ENCODE measurements around the gene C19orf12.

C19orf12 gene

DNA sequence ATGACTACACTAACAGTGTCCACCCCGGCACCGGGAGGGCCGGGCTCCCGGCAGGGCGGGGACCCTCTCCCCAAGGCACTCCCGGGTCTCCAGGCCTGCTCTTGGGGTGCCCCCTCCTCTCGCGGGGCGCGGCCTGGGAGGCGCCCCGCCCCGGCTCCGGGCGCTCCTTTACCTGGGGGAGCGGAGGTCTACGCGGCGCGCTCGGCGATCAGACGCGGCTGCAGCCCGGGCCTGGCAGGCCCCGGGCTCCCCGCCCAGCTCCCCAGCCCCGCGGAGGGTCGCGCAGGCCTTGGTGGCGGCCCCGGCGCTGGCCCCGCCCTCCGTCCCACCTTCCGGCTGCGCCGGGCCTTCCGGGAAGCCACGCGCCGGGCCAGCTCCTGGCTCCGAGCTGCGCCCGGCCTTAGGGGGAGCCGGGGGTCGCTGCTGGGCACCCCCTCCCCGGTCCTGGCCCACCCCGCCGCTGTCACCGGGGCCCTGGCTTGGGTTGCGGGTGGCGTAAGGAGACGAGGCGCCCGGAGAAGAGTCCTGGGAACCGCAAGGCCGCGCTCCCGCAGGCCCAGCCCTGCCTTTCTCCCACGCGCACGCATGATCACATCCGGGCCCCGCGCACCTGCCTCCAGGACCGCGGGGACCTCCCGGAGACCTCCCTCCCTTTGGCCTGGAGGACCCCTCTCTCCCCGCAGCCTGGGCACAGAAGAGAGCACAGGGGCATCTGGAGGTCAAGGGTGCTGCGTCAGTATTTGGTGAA is at the start of gene C19orf12:
Gene C19orf12, minus strand, starts transcription at position 309 of the 748 bp plus-strand sequence. CDS start 6,848 bp downstream, outside the sequence.
- peak in 1 of 3 donors; percentile 66 for DNase-seq (ENCODE audit: low read depth in 2 of 3, low spot score in 1 of 3)

DNA sequence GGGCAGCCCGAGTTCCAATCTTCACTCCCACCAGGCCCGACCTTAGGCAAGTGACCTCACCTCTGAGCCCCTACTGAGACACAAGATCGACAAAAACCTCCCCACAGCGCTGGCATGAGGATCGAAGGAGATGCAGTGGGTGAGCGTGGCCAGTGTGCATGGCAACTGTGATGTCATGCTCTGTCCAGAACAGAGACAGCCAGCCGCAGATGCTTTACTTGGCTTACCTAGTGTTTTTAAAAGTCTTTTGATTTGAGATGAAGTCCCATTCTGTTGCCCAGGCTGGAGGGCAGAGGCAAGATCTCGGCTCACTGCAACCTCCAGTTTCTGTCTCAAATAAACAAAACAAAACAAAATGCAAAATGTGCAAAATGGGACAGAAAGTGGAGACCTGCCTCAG is 49.3 kb upstream of the C19orf12 start:
- DNase-seq (ENCODE audit: low read depth in 2 of 3, low spot score in 1 of 3): no peak

DNA sequence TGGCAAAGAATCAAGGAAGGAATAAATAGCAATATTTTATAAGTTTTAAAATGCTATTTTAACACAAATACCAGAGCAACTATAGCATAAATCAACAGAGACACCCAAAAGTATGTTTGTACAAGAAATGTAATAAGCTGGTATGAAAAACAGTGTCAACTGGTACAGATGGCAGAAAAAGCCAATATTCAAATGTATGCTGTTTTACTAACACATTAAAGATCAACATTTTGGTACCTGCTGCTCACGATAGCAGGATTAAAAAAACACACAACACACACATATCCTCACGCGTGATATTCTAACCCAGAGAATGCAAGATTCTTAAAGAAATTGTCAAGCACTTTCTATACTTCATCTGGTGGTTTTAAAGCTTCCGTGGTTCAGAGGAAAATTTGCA is 48.1 kb upstream of the C19orf12 start:
- DNase-seq (ENCODE audit: low read depth in 2 of 3, low spot score in 1 of 3): no peak

DNA sequence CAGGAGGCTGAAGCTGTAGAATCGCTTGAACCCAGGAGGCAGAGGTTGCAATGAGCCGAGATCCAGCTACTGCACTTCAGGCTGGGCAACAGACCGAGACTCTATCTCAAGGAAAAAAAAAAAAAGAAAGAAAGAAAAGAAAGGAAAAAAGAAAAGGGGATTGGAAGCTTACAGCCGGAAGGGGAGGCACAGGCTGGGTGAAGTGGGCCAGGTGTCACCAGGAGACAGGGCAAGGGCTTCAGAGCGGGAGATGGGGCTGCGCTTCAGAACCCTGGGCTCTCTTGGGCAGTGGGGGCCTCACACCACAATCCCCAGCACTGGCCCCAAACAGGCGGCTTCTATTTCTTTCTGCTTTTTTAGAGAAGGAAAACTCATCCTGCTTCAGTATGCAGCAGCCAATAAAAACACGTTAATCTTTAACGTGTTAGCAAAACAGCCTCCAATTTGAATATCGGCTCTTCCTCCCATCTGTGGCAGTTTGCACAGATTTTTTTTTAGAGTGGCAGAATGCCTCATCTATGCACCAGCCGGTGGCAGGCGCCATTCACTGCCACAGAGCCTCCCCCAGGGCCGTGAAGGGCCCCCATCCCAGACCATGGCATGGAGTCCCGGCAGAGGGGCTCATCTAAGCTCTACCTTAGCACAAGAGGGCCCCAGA is 46.6 kb upstream of the C19orf12 start:
- DNase-seq (ENCODE audit: low read depth in 2 of 3, low spot score in 1 of 3): no peak

DNA sequence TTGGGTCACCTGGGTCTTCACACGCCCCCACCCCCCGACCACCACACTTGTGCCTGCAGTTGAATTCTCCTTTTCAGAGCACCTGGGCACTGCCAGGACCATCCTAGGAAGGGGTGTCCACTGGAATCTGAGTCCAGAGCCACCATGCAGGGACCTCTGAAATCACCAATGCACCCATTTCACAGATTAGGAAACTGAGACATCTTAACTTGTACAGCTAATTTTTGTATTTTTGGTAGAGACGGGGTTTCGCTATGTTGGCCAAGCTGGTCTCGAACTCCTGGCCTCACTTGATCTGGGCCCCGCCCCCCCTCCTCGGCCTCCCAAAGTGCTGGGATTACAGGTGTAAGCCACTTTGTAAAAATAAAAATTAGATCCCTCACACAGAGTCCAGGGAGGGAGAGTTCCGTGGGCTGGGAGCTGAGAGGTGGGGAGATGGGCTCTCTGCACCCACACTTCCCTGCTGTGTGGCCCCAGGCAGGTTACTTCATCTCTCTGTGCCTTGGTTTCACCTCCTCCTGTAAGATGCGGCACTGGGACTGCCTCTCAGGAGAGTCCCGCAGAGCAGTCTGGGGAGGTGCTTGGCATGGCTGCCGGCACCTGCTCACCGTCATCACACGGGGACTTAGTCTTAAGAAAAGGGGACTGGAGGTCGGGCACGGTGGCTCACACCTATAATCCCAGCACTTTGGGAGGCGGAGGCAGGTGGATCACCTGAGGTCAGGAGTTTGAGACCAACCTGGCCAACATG is 45.9 kb upstream of the C19orf12 start:
- no peak for DNase-seq (ENCODE audit: low read depth in 2 of 3, low spot score in 1 of 3)

DNA sequence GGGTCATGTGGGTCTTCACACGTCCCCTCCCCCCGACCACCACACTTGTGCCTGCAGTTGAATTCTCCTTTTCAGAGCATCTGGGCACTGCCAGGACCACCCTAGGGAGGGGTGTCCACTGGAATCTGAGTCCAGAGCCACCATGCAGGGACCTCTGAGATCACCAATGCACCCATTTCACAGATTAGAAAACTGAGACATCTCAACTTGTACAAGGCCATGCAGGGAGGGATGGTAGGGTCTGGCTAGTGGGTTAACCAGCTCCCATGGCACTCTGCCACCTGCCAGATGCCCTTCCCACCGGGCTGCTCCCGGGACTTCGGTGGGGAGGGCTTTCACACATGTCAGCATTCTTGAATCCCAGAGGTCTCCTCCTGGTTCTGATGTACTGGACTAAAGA is 44.3 kb upstream of the C19orf12 start:
- no peak for DNase-seq (ENCODE audit: low read depth in 2 of 3, low spot score in 1 of 3)

DNA sequence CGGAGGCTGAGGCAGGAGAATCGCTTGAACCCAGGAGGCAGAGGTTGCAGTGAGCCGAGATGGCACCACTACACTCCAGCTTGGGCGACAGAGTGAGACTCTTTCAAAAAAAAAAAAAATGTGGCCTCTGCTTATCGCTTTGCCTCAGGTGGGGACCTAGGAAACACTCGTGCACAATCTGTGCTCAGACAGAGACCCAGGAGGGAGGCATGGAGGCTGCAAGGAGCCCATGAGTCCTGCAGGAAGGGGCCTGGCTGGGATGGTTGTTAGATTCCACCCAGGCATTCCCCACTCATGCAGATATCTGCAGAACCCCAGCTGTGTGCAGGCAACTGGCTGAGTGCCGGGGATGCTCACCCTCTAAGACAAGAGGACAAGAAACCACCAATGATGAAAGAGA is 43.8 kb upstream of the C19orf12 start:
- no peak for DNase-seq (ENCODE audit: low read depth in 2 of 3, low spot score in 1 of 3)

DNA sequence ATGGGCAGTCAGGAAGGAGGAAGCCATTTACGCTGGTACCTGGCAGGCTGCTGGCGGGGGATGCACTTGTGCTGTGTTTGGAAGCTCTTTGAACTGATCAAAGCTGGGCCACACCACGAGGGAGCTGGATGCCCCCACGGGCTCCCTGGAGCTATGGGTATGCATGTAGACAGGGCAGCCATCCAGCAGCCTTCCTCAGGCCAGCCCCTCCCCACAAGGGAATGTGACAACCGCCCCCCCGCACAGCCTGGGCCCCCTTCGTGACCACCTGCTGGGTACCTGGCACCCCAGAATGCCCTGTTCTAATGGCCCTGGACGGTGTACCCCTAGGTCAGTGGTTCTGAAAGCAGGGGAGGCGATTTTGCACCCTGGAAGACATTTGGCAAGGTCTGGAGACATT is 42.5 kb upstream of the C19orf12 start:
- no peak for DNase-seq (ENCODE audit: low read depth in 2 of 3, low spot score in 1 of 3)

DNA sequence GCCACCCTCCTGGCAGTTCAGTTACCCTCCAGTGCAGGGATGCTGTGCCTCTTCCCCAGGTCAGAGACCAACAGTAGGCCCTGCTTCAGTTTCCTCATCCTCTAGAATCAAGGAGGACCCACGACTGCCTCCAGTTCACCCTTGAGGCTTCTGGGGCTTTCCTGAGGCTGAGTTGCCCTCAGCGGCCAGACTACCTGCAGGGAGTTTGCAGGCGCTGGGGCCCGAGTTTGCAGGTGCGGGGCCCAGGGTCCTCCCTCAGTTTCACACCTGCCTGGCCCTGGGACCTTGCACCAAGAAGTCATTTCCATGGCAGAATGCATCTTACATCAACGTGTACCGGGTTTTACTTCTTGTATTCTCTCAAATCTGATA is 38.9 kb upstream of the C19orf12 start:
- no peak for DNase-seq (ENCODE audit: low read depth in 2 of 3, low spot score in 1 of 3)

DNA sequence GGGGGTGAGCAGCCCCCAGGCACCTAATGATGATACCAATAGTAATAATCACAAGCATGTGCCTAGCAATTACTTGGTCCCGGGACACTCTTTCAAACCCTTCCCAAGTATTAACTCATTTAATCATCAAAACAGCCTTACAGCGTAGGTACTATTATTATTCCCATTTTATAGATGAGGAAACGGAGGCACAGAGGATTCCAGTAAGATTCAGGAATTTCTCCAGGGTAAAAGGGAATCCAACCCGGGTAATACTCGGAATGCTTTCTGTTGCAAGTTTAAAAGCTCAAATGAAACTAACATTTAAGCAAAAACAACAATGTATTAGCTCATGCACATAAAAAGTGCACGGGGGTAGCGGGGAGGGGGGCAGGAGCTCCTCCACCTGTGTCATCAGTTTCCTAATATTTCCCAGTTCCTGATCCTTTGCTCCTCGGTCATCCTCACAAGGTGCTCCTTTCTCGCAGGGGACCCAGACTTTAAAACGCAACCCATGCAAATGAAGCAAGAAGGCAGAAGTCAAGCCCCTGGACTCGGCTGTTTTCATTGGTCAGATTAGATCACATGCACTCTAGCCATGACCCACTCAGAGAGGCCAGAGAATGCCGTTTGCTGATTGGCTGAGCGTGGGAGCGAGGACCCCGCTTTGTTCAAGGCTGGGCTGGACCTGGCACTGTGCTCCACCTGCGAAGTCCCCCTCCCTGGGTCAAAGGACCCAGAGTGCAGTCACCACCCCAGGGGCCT is 38.3 kb upstream of the C19orf12 start:
- DNase-seq (ENCODE audit: low read depth in 2 of 3, low spot score in 1 of 3): no peak

DNA sequence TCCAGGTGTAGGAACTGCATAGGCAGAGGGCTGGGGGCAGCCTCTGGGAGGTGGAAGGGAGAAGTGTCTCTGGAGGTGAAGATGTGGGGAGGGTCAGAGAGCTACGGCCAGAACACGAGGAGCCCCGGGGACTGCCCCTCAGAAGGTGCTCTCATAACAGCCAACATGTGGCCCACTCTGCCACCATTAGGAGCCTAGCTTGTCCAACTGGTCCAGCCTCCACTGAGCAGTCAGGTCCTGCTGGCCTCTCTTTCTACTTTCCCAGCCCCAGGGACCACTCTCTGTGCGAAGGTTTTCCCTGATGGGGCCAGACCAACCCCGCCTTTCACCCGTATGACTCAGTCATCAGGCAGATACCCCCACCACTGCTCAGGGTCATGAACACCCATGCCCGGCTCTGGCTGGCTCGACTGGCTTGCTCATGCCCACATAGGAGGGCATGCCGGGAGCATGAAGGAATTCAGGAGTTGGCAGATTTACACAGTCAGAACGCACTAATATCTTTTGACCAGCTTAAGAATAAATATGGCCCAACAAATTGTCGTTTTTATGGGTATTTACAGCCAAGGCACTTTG is 37.5 kb upstream of the C19orf12 start:
- DNase-seq (ENCODE audit: low read depth in 2 of 3, low spot score in 1 of 3): no peak

DNA sequence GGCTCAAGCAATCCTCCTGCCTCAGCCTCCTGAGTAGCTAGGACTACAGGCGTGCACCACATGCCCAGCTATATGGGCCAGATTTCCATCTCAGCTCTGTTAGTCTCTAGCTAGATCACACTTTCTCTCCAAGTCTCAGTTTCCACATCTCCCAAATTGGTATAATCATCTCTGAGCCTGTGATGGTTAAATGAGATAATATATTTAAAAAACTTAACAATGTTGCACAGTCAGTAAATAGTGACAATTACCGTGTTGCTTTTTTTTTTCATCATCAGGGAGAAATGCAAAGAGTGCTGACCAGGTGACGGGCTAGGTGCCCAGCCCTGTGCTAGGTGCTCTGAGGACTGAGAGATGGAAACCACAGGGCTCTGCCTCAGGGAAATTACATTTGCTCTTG is 36.9 kb upstream of the C19orf12 start:
- no peak for DNase-seq (ENCODE audit: low read depth in 2 of 3, low spot score in 1 of 3)

DNA sequence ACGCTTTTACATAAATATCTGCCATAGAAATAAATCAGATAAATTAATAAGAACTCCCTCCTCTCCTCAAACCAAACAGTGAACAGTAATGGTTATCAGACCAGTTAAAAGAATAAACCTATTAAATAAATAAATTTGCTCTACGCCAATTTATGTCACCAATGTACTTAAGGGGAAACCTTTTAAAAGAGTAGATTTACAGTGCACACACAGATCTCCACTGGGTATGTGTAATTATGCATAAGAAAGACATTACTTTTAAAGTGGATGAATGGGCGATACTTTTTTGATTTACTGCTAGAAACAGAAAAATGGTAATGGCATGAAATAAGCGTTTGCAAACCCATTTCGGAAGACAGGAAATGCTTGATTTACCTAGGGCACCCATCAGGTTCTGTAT is 34.9 kb upstream of the C19orf12 start:
- no peak for DNase-seq (ENCODE audit: low read depth in 2 of 3, low spot score in 1 of 3)

DNA sequence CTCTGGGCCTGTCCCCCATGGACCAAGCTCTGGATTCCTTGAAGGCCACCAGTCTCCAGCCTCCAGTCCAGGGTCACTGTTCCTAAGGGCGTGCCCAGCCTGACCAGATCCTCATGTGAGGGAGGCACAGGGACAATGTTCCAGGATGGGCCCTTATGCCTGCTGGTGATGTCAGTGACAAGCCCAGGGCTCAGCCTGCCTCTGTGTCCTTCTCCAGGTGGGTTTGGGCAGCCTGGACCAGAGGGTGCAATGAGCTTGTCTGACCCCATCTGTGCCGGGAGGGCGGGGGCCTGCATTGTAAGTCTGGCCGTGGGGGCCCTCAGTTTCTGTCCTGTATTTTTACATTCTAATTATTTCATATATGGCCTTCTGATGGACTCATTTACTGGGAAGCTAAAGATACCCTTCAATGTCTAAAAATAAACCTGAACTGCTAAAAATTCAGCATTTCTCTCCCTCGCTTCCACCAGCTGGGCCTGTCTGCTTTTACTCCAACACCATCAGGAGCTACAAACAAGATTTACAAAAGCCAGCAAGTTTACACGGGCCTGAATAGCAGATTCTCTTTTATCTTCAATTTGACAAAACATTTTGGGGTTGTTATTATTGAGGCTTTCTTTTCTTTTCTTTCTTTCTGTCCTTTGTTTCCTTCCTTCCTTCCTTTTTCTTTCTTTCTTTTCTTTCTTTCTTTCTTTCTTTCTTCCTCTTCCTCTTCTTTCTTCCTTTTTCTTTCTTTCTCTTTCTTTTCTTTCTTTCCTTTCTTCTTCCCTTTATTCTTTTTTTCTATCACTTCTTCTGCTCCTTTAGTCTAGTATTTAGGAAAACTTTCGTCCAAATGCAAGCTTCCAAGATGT is 34.2 kb upstream of the C19orf12 start:
- no peak for DNase-seq (ENCODE audit: low read depth in 2 of 3, low spot score in 1 of 3)

DNA sequence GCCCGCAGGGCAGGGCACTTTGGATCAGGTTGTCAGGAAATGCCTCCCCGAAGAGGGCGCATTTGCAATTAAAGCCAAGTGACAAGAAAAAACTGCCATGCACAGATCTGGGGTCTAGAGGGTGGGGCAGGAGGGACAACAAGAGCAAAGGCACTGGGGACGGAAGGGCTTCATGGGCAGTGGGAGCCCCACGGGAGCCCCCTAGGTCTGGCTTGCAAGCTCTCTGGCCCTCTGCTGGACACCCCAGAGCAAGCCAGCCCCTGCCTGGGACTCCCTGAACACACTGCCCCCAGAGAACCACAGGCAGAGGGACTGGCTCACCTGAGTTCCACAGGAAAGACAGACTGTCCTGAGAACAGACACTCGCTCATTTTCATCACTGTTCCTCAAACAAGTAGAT is 30.2 kb upstream of the C19orf12 start:
- no peak for DNase-seq (ENCODE audit: low read depth in 2 of 3, low spot score in 1 of 3)

DNA sequence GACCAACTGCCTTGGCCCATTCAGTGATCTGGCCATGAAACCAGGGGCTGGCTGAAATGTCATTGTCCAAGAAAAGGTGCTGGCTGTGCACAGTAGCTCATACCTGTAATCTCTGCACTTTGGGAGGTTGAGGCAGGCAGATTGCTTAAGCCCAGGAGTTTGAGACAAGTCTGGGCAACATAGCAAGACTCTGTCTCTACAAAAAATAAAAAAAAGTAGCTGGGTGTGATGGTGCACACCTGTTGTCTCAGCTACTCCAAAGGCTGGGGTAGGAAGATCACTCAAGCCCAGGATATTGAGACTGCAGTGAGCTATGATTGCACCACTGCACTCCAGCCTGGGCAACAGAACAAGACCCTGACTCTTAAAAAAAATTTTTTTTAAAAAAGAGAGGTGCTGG is 28.6 kb upstream of the C19orf12 start:
- DNase-seq (ENCODE audit: low read depth in 2 of 3, low spot score in 1 of 3): no peak

DNA sequence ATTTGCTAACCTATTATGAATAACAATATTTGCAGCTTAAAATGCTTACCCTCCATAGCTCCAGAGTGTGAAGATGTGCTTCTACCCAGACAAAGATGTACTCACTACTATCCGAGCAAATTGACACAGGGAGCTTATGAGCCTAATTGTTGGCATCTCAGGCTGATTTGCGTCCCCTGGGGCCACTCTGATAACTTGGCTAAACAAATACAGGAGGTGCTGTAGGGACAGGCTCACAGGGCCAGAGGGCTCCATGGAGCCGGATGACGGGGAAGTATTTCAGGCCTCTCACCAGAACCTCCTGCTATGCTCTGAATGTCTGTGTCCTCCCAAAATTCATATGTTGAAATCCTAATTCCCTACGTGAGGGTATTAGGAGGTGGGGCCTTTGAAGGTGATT is 26.7 kb upstream of the C19orf12 start:
- no peak for DNase-seq (ENCODE audit: low read depth in 2 of 3, low spot score in 1 of 3)

DNA sequence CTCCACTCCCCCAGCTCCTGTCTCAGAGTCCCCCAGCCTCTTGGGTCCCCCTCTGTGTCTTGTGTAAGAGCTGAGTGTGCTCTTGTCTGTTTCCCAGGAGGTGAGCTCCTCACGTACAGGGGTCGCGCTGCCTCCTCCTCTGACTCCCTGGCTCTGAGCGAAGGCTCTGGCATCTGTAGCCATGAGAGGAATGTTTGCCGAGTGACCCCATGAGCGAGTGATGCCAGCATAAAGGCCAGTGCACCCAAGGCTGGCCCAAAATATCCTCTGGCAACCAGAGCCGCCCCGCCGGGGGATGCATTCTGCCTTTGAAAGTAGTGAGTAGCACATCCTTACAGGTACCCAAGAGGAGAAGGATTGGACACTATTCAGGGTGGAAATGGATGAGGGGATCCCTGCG is 26.2 kb upstream of the C19orf12 start:
- DNase-seq (ENCODE audit: low read depth in 2 of 3, low spot score in 1 of 3): no peak

DNA sequence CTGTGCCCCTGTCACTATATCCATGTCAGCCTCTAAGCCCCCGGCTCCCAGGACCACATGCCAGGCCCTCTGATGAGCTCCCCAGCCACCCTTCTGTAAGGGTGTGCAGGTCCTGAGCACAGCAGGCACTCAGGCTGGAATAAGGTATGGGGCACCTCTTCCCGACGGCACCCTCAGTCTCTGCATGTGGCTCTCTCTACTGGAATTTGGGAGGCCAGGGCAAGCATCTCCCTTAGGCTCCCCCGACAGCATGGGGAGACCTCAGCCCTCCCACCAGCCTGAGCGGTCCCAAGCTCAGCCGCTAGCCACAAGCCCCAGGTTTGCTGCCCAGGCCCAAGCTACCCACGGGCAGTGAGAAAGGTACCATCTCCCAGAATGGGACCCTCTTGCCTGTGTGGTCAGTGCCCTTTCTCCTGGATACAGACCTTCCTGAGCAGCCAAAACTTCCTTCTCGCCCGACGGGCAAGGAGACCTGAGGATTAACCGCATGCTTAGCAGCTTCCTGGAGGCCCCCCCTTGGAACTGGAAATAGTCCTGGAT is 22.5 kb upstream of the C19orf12 start:
- no peak for DNase-seq (ENCODE audit: low read depth in 2 of 3, low spot score in 1 of 3)

DNA sequence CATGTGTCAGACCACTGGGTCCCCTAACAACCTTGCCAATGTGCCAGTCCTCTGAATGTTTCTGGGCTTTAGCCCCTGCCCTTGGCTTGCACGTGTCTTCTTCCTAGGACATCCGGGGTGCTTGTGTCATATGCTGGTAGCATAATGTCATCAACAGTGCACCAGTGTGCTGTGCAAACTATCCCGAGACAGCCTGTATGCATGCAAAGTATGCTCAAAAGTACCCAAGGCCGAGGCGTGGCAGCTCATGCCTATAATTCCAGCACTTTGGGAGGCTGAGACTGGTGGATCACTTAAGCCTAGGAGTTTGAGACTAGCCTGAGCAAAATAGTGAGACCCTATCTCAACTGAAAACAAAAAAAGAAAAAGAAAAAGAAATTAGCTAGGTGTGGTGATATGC is 20.8 kb upstream of the C19orf12 start:
- DNase-seq (ENCODE audit: low read depth in 2 of 3, low spot score in 1 of 3): no peak
